GM19099 (cell line): ENCODE data around the gene EPHA8.

Experiments
- POLR2A ChIP-seq: IDR thresholded peaks from 3 replicates; pipeline ENCODE4 v1.6.1; 2011; ENCODE audit warnings: low read depth; ENCODE audit not compliant: insufficient read length; ENCODE audit errors: extremely low read depth

The EPHA8 gene

GRCh38 chr1:22562584-22563583 lies at the start of gene EPHA8:
Gene EPHA8 (plus strand): TSS chr1:22563489. CDS start chr1:22563636, 147 bp downstream.
- TF ChIP-seq POLR2A = no peak

GRCh38 chr1:22516906-22517571 lies 46.2 kb upstream of the EPHA8 start:
- no peak for TF ChIP-seq POLR2A

GRCh38 chr1:22517956-22518355 lies 45.3 kb upstream of the EPHA8 start:
- no peak for TF ChIP-seq POLR2A

GRCh38 chr1:22518379-22518778 lies 44.9 kb upstream of the EPHA8 start:
- TF ChIP-seq POLR2A = no peak

GRCh38 chr1:22520871-22521270 lies 42.4 kb upstream of the EPHA8 start:
- TF ChIP-seq POLR2A = no peak

GRCh38 chr1:22521692-22522091 lies 41.6 kb upstream of the EPHA8 start:
- no peak for TF ChIP-seq POLR2A

GRCh38 chr1:22522221-22522743 lies 41.0 kb upstream of the EPHA8 start:
- no peak for TF ChIP-seq POLR2A

- no peak for TF ChIP-seq POLR2A
Observed at GRCh38 chr1:22524481-22524880, 38.8 kb upstream of the EPHA8 start.

GRCh38 chr1:22525211-22525610 lies 38.1 kb upstream of the EPHA8 start:
- no peak for TF ChIP-seq POLR2A

GRCh38 chr1:22525646-22526045 lies 37.6 kb upstream of the EPHA8 start:
- no peak for TF ChIP-seq POLR2A

- TF ChIP-seq POLR2A = no peak
Observed at GRCh38 chr1:22526098-22526497, 37.2 kb upstream of the EPHA8 start.

GRCh38 chr1:22526677-22527076 lies 36.6 kb upstream of the EPHA8 start:
- TF ChIP-seq POLR2A = no peak

- TF ChIP-seq POLR2A = no peak
Observed at GRCh38 chr1:22527122-22527521, 36.2 kb upstream of the EPHA8 start.

GRCh38 chr1:22527555-22528296 lies 35.6 kb upstream of the EPHA8 start:
- TF ChIP-seq POLR2A = no peak

GRCh38 chr1:22528451-22528850 lies 34.8 kb upstream of the EPHA8 start:
- TF ChIP-seq POLR2A = no peak
